Stimulated activated CD4-positive, alpha-beta T cell treated with anti-CD3 and anti-CD28 coated beads, Interleukin-12 subunit alpha, Interleukin-12 subunit beta, amount 100 ng/mL, for 24 hours (primary cell): ENCODE measurements around the gene UCP2.
"Not testable (repeated sequence)": the region's sequence is repeated elsewhere in the genome, so short reads cannot be mapped to it uniquely, and the experiment has no call there.

Experiments
- DNase-seq, 2 experiments: peaks; one replicate each; pipeline ENCODE4 v3.0.0-alpha.2; 2020; ENCODE audit warnings: low read depth in 2 of 2

The UCP2 gene

GRCh38 chr11:73995731-73996130 is 13.1 kb upstream of the UCP2 start:
- DNase-seq, result no peak

- DNase-seq, result no peak
Observed at GRCh38 chr11:73995247-73995646, 12.6 kb upstream of the UCP2 start.

GRCh38 chr11:73991471-73992006 is 8.9 kb upstream of the UCP2 start:
- DNase-seq, result no peak

GRCh38 chr11:73990730-73991129 is 8.1 kb upstream of the UCP2 start:
- no peak for DNase-seq

GRCh38 chr11:73989156-73989555 is 6.5 kb upstream of the UCP2 start:
- DNase-seq, result no peak

- DNase-seq, result no peak
Observed at GRCh38 chr11:73988227-73988626, 5.6 kb upstream of the UCP2 start.

- not testable (repeated sequence) for DNase-seq
Observed at GRCh38 chr11:73985661-73986060, 3.0 kb upstream of the UCP2 start.

GRCh38 chr11:73983741-73984538 is 1.3 kb upstream of the UCP2 start:
- no peak for DNase-seq

GRCh38 chr11:73982990-73983740 is 522 bp upstream of the UCP2 start:
- peak; percentile 83 to 92 for DNase-seq

- no peak for DNase-seq
Observed at GRCh38 chr11:73981051-73981805, 1.4 kb downstream of the UCP2 start.

- DNase-seq, result peak; percentile 40 to 49
Observed at GRCh38 chr11:73980001-73980961, 2.4 kb downstream of the UCP2 start.

- DNase-seq, result no peak
Observed at GRCh38 chr11:73978576-73979086, 4.0 kb downstream of the UCP2 start.

GRCh38 chr11:73977856-73978519 is 4.7 kb downstream of the UCP2 start:
- no peak for DNase-seq

GRCh38 chr11:73976451-73977151 is 6.0 kb downstream of the UCP2 start:
- no peak for DNase-seq

- no peak for DNase-seq
Observed at GRCh38 chr11:73975479-73975757, 7.2 kb downstream of the UCP2 start.

- DNase-seq, result no peak
Observed at GRCh38 chr11:73974604-73975478, 7.8 kb downstream of the UCP2 start.

- no peak for DNase-seq
Observed at GRCh38 chr11:73972620-73973449, 9.8 kb downstream of the UCP2 start.

- no peak for DNase-seq
Observed at GRCh38 chr11:73972187-73972586, 10.5 kb downstream of the UCP2 start.
